Inflammatory macrophage treated with lipopolysaccharide for 1 hour (primary cell): Measurements from ENCODE around the gene ANXA8.
"Not testable (repeated sequence)": the region's sequence is repeated elsewhere in the genome, so short reads cannot be mapped to it uniquely, and the experiment has no call there.

Experiments
- DNase-seq, 2 donors: peaks; one replicate each; pipeline ENCODE4 v3.0.0-alpha.2; 2020 to 2022

Gene ANXA8

GRCh38 chr10:47462577-47463358 is 21.1 kb downstream of the ANXA8 start:
- DNase-seq: not testable (repeated sequence)

GRCh38 chr10:47461261-47461687 is 22.6 kb downstream of the ANXA8 start:
- peak; percentile 20 to 30 for DNase-seq

GRCh38 chr10:47458466-47459154 is 25.3 kb downstream of the ANXA8 start:
- DNase-seq: no peak

GRCh38 chr10:47457826-47458225 is 26.1 kb downstream of the ANXA8 start:
- no peak for DNase-seq

- DNase-seq: no peak
These were observed 26.4 kb downstream of the ANXA8 start for GRCh38 chr10:47457528-47457820.

- no peak for DNase-seq
These were observed 27.0 kb downstream of the ANXA8 start for GRCh38 chr10:47456794-47457527.

GRCh38 chr10:47456079-47456785 is 27.7 kb downstream of the ANXA8 start:
- DNase-seq: no peak

GRCh38 chr10:47455350-47456078 is 28.4 kb downstream of the ANXA8 start:
- not testable (repeated sequence) for DNase-seq

GRCh38 chr10:47454780-47455058 is 29.2 kb downstream of the ANXA8 start:
- no peak for DNase-seq

- DNase-seq: no peak
These were observed 29.7 kb downstream of the ANXA8 start for GRCh38 chr10:47454008-47454779.

GRCh38 chr10:47453141-47454007 is 30.5 kb downstream of the ANXA8 start:
- DNase-seq: no peak

- no peak for DNase-seq
These were observed 31.3 kb downstream of the ANXA8 start for GRCh38 chr10:47452495-47453140.

GRCh38 chr10:47451998-47452494 is 31.9 kb downstream of the ANXA8 start:
- DNase-seq: no peak

GRCh38 chr10:47451273-47451997 is 32.5 kb downstream of the ANXA8 start:
- no peak for DNase-seq

- DNase-seq: no peak
These were observed 33.5 kb downstream of the ANXA8 start for GRCh38 chr10:47450442-47450841.

GRCh38 chr10:47449979-47450378 is 33.9 kb downstream of the ANXA8 start:
- DNase-seq: no peak

- DNase-seq: no peak
These were observed 34.6 kb downstream of the ANXA8 start for GRCh38 chr10:47449102-47449978.

GRCh38 chr10:47447705-47448104 is 36.2 kb downstream of the ANXA8 start:
- no peak for DNase-seq
